Measurements from ENCODE around the gene ZNF761.
A peak's percentile ranks its signal among the peaks of the same experiment; 100 is the strongest.
"Not testable (repeated sequence)": the region's sequence is repeated elsewhere in the genome, so short reads cannot be mapped to it uniquely, and the experiment has no call there.

The ZNF761 gene

DNA sequence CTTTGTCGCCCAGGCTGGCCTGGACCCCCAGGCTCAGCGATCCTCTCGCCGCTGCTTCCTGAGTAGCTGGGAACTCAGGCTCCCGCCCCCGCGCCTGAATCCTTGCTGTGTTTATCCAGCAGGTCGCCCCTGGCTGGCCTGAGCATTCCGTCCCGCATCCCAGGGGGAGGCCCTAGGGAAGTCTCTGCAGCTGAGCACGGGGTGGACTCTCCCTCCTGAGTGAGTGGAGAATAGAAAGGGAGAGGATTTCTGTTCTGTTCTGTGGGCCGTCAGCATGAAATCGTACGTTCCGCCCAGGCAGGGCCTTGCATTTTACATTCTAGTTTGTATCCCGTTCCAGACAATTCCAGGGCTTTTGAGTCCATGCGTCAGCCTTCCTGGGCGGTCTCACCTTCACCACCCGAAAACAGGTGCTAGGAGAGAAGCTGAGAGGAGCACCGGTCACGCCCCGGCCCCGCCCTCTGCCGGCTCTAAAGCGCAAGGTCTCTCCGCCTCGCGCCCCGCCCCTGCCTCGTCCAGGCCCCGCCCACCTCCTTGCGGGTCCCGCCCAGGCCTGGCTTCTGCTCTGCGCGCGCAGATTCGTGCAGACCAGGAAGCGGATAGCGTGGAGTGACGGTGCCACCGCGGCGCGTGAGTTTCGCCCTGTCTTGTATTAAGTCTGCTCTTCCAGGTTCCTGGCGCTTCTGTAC lies at the start of gene ZNF761:
TSS of gene ZNF761 (plus strand) at position 586 of the 689 bp plus-strand sequence. CDS start 15,285 bp downstream, outside the sequence.
- peak; percentile 97 for DNase-seq

DNA sequence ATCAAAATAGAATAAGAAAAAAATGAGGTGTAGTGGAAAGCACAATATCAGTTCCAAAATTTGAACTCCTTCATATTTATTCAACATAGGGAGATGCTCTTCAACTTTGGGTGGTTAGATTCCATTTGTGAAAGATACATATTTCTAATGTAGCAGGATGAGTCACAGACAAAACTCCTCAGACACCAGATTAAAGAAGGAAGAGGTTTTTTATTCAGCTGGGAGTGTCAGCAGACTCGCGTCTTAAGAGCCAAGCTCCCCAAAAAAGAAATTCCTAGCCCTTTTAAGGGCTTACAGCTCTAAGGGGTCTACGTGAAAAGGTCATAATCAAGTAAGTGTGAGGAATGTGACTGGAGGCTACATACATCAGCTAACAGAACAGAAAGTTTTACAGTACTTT lies 43.6 kb upstream of the ZNF761 start:
- DNase-seq = no peak

DNA sequence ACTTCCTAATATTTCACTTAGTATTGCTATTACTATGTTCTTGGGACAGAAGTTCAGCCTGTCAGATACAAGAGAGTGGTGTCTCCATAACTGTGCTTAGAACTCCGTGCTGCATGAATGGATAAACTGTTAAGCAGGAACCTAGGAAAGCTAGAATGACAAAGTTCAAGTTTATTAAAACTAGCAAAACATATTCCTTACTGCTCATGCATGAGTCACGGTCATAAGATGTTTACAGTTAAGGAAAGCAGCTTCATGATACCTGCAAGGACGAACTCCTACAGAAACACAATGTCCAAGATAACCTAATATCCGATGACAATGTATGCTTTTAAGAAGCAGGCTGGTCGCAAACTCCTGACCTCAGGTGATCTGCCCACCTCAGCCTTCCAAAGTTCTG lies 42.9 kb upstream of the ZNF761 start:
- DNase-seq = no peak

DNA sequence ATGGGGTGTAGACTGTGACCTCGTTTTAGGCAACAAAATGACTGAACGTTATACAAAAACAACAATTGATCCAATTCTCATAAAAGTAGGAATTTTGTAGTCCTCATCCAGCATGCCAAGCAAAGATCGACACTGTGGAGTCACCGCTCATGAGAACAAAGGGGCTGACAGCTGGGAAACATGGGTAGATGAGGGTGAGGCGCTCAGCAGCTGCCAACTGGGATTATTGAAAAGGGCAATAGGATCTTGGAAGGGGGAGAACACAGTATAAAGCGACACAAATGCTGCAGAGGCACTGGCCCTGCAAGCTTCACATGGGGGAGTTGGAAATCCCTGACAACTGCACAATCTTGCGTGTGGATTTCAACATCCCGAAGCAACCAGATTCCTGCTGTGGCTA lies 42.2 kb upstream of the ZNF761 start:
- no peak for DNase-seq

GRCh38 chr19:53389978-53390377 lies 41.8 kb upstream of the ZNF761 start:
- no peak for DNase-seq

- no peak for DNase-seq
These were observed 37.2 kb upstream of the ZNF761 start for GRCh38 chr19:53394522-53394973.

- peak; percentile 83 for DNase-seq
These were observed 36.6 kb upstream of the ZNF761 start, which contains the start of gene ZNF765 for GRCh38 chr19:53394974-53395839. TSS of gene ZNF765 (plus strand) at chr19:53395149. CDS start at chr19:53398016, 2,867 bp downstream.

DNA sequence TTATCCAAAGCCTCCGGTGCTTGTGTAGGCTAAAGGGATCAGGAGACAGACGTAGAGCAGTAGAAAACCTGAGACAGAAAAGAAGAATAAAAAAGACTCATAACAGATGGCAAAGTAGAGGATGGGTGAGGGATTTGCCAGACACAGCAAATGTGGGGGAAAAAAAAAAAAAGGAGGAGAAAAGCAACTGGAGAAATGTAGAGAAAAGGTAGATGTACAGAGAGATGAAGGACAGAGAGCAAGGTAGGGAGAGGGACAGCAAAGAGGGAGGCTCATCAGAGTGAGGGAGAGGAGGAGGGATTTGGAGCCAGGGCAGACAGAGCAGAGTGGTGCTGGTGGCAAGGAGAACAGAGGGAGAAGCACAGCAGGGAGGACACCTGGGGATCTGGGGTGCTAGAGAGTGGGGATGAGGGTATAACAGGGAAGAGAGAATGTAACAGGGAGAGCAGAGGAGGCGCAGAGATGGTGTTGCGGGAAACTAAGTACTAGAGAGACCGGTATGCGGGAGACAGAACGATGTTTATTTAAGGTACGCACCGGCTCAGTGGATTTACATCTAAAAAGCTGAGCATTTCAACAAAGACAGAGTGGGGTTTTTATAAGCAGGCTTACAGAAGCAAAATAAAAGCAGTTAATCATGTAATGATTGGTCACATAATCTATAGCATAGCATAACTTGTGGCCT lies 35.8 kb upstream of the ZNF761 start:
- not testable (repeated sequence) for DNase-seq

GRCh38 chr19:53396525-53396868 lies 35.3 kb upstream of the ZNF761 start:
- DNase-seq = no peak

DNA sequence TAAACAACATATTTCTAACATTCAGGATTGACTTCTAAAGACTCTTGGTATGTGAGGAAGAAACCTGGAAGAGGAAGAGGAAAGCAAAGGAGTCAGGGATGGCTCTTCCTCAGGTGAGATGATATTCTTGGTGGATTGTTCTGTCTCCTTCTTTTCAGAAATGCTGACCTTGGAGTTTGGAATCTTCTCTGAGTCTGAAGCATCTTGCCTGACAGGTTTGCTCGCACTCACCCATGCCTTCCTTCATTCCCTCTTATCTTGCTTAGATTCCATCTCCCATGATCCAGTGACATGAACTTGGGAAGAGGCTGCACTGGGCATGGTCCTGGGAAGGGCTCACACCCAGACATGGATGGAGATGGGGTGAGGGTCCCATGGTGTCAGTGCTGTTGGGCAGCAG lies 33.9 kb upstream of the ZNF761 start:
- DNase-seq = not testable (repeated sequence)

- DNase-seq = no peak
These were observed 22.1 kb upstream of the ZNF761 start for GRCh38 chr19:53409505-53410204.

GRCh38 chr19:53420520-53421315 lies 11.1 kb upstream of the ZNF761 start:
- DNase-seq = not testable (repeated sequence)

DNA sequence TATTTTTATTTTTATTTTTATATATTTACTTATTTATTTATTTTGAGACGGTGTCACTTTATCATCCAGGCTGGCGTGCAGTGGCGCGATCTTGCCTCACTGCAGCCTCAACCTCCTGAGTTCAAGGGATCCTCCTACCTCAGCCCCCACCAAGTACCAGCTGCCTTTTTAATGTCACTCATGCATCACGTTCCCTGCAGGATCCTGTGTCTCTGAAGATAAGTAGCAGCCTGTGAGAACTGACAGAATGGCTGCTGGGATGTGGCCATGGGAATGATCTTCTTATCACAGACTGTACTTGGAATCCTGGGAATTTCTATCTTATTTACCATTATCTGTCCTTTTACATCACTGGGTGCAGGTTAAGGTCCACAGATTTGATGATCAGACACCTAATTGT lies 9.2 kb upstream of the ZNF761 start:
- DNase-seq = no peak

DNA sequence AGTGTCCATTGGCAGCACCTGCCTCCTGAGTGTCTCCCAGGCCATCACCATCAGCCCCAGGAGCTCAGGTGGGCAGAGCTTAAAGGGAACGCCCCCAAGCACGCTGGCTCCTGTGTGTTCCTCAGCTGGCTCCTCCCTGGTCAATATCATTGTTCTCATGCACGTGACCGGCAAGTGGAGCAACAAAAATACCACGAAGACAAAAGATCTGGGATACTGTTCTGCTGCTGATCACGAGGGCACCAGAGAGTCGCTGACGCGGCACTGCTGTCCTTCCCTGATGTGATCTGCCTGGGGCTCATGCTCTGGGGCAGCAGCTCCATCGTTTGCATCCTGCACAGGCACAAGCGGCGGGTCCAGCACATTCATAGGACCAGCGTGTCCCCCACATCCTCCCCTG lies 8.7 kb upstream of the ZNF761 start:
- DNase-seq = peak; percentile 19

DNA sequence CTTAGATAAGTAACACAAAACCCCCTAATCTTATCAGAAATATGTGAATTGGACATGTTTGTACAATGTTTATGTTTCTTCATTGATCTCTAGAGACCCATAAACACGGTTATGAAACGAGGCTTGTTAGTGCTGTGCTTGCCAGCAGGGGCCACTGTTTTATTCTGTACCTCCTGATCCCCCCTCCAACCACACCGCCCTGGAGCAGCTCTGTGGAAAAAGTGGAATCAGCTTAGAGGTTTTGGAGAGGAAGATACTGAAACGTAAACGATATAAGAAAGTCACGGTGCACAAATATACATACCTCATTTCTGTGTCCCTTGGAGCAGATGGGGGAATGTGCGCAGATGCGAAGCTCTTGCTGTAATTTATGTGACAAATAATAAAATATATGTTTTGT lies 8.1 kb upstream of the ZNF761 start:
- not testable (repeated sequence) for DNase-seq

- peak; percentile 71 for DNase-seq
These were observed 6.7 kb upstream of the ZNF761 start for GRCh38 chr19:53424968-53425597.

DNA sequence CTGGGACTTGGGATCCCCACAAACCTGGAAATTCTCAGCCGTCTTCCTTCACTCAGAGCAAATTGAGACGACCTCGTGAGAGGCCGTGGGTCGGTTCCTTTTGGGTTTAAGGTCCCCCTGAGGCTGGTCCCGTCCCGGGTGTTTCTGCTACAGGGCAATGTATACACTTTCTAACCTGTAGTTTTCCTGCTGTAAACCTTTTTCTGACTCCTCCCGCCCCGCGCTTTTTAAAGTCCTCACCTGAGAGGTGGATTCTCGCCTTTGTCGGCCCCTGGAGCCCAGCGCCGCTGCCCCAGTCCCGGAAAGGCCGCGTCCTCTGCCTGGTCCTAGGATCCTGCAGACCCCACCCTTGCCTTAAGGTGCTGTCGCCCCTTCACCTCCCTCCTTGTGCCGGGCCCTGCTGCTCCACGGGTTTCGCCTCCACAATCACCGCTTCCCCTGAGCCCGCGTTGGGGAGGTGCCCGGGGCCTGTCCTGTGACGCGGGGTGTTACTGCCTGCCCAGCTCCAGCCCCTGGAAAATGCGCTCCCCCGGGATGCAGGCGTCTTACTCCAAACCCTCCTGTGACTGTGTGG lies 391 bp downstream of the ZNF761 start:
- DNase-seq = no peak

DNA sequence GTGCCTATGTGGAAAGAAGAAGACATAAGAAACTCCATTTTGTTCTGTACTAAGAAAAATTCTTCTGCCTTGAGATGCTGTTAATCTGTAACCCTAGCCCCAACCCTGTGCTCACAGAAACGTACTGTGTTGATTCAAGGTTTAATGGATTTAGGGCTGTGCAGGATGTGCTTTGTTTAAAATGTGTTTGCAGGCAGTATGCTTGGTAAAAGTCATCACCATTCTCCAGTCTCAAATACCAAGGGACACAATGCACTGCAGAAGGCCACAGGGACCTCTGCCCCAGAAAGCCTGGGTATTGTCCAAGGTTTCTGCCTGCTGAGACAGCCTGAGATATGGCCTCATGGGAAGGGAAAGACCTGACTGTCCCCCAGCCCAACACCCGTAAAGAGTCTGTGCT lies 12.0 kb downstream of the ZNF761 start:
- DNase-seq = not testable (repeated sequence)

DNA sequence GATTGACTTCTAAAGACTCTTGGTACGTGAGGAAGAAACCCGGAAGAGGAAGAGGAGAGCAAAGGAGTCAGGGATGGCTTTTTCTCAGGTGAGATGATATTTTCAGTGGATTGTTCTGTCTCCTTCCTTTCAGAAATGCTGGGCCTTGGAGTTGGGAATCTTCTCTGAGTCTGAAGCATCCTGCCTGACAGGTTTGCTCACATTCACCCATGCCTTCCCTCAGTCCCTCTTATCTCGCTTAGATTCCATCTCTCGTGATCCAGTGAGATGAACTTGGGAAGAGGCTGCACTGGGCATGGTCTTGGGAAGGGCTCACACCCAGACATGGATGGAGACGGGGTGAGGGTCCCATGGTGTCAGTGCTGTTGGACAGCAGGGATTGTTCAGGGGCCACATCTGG lies 15.4 kb downstream of the ZNF761 start:
- DNase-seq = not testable (repeated sequence)

DNA sequence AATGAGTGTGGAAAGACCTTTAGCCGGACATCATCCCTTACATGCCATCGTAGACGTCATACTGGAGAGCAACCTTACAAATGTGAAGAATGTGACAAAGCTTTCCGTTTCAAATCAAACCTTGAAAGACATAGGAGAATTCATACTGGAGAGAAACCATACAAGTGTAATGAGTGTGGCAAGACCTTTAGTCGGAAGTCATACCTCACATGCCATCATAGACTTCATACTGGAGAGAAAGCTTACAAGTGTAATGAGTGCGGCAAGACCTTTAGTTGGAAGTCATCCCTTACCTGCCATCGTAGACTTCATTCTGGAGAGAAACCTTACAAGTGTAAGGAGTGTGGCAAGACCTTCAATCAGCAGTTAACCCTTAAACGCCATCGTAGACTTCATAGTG lies 24.0 kb downstream of the ZNF761 start:
- no peak for DNase-seq

DNA sequence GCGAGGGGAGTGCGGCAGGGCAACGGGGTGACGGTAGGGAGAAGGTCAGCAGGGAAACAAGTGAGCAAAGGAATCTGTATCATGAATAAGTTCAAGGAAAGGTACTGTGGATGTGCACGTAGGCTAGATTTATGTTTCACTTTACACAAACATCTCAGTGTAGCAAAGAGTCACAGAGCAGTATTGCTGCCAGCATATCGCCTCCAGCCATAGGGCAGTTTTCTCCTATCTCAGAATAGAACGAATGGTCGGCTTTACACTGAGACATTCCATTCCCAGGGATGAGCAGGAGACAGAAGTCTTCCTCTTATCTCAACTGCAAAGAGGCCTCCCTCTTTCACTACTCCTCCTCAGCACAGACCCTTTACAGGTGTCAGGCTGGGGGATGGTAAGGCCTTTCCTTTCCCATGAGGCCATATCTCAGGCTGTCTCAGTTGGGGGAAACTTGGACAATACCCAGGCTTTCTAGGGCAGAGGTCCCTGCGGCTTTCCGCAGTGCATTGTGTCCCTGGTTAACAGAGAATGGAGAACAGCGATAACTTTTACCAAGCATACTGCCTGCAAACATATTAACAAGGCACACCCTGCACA lies 28.4 kb downstream of the ZNF761 start:
- not testable (repeated sequence) for DNase-seq

Data from NCI-H1105 treated with DMSO at 0.1 percent for 48 hours (cell line).